Fibroblast of skin of abdomen (primary cell): ENCODE measurements around the gene TPT1.
A peak's percentile ranks its signal among the peaks of the same experiment; 100 is the strongest.
"Not testable (repeated sequence)": the region's sequence is repeated elsewhere in the genome, so short reads cannot be mapped to it uniquely, and the experiment has no call there.

Experiments
- DNase-seq: peaks from one replicate; pipeline ENCODE4 v3.0.0-alpha.2; 2013

TPT1 gene

GRCh38 chr13:45300190-45300985, 40.6 kb downstream of the TPT1 start:
- no peak for DNase-seq

DNA sequence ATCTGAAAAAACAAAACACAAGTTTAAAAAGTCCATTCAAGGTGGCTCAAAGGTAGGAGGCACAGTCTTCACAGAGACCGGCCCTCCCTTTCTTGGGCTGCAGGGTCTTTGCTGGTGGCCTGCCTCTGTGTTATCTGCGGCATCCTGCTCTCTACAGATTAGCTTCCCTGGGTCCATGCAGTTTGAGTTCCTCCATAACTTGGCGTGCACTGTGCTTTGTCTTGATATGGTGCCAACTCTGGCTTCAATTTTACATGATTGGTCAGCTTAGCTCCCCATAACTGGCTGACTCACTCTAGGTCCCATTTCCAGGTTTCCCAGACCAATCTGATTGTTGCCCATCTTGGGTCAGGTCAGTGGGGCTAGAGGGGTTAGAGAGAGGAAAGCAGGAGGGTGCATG, 41.8 kb downstream of the TPT1 start:
- DNase-seq, result peak; percentile 25

- DNase-seq, result not testable (repeated sequence)
Measured at GRCh38 chr13:45298550-45298949, 42.4 kb downstream of the TPT1 start.

DNA sequence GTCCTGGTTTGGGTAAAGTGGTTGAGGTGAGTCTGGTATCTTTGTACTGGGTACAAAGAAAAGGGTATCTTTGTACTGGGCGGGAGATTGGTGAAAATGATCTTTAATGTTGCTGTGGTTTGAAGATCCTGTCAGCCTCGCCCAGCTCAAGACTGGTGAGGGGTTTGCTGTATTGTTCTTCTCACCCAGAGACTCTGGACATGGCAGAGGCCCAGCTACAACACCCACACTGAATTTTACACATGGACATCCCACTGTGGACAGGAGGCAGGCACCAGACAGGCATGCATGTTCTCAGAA, 42.8 kb downstream of the TPT1 start:
- DNase-seq, result no peak

DNA sequence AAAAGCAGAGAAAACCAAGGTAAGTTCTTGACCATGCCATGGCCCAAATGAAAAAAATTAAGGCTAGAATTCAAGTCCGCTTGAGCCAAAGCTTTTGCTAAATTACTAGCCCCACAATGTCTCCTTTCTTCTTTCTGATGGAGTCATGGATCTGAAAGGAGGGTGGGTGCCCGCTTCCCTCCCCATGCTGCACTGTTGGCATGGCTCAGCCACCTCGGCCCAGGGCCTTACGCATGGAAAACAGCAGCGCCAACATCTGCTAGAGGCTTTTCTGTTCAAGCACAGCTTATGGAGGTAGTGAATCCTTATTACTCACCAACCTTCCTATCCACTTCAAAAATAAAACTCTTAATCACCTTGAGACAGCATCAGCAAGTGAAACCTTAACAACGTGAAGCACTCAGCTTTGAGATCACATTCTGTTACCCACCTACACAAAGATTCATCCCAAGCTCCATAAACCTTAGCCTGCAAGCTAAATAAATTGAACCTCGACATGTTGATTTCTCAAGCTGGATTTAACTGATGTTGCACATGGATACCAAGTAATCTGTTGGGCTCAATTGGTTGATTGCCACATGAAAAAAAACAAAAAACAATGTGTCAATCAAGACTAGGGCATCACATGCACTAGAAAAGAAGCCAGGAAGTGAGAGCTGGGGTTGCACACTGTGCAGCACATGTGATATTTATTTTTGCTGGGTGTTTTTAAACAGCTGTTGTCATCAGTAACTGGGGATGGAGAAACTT, 43.4 kb downstream of the TPT1 start:
- DNase-seq, result no peak

DNA sequence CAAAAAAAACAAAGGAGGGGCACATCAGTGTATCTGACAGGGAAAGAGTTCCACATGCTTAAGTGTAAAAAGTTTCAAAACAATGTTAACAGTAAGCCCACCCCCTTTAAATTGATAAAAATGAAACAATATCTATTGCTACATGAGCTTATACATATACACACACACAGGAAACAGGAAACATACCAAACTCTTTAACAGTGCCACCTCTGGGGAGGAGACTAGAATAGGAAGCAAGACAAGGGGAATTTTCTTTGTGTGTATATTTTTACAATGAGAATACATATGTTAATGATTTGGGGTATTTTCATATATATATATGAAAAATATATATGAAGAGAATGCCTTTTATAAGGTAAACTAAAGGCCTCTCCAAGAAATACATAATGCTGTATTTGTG, 44.7 kb downstream of the TPT1 start:
- DNase-seq, result no peak

- no peak for DNase-seq
Measured at GRCh38 chr13:45295536-45295935, 45.4 kb downstream of the TPT1 start.

- peak; percentile 22 for DNase-seq
Measured at GRCh38 chr13:45292176-45292575, 48.8 kb downstream of the TPT1 start.

GRCh38 chr13:45289936-45290563, 50.9 kb downstream of the TPT1 start:
- no peak for DNase-seq
